IMR-90 (cell line): Measurements from ENCODE around the gene LEMD3. TPM values are rescaled to one million over a fixed set of nuclear protein-coding genes. Genes with fewer than 3 reads are reported as not detected.

Source experiments
- ATAC-seq: fragments of 200-7000 bp; cut with Tn5 transposase; 2 replicates; pipeline ENCODE4 v1.9.1; 2020; ENCODE audit warnings: low read depth, mild to moderate bottlenecking, moderate library complexity
- BruUV-seq: library from RNA; stranded (reverse); fragments of 400-500 nt; replicated peaks from 2 replicates; lab custom pipeline; 2021; lab: Mats Ljungman, UMichigan
- CTCF ChIA-PET: fragments of 300-600 bp; formaldehyde crosslinking; extraction: SDS; loops from one replicate; lab custom pipeline; 2021; ENCODE audit warnings: antibody characterized with exemption; lab: Yijun Ruan, JAX
- POLR2A ChIA-PET: fragments of 300-600 bp; sonication (Branson Sonifier 250); formaldehyde crosslinking; loops from one replicate; lab custom pipeline; 2022; ENCODE audit warnings: antibody characterized with exemption; ENCODE audit not compliant: unreplicated experiment; lab: Charles Lee
- DNase-seq: peaks from one replicate; pipeline ENCODE4 v3.0.0; 2013
- H2AFZ ChIP-seq: replicated peaks from 2 replicates; pipeline ENCODE3; 2013; ENCODE audit warnings: low read length, mild to moderate bottlenecking; ENCODE audit not compliant: poor library complexity
- H2AK5ac ChIP-seq: 2 replicates; pipeline ENCODE4 v1.6.1; 2013; ENCODE audit warnings: low read depth, low read length, inconsistent platforms
- H2AK9ac ChIP-seq: replicated peaks from 2 replicates; pipeline ENCODE3; 2013; ENCODE audit warnings: mild to moderate bottlenecking, low read depth, low read length, moderate library complexity; ENCODE audit not compliant: poor library complexity
- H2BK120ac ChIP-seq: 2 replicates; pipeline ENCODE4 v1.6.1; 2013; ENCODE audit warnings: low read depth, low read length, inconsistent platforms
- H2BK15ac ChIP-seq: 3 replicates; pipeline ENCODE4 v1.6.1; 2013; ENCODE audit warnings: low read depth, low read length, inconsistent platforms
- H2BK20ac ChIP-seq: 2 replicates; pipeline ENCODE4 v1.6.1; 2013; ENCODE audit warnings: low read depth, mild to moderate bottlenecking, inconsistent platforms, low read length, moderate library complexity
- H2BK5ac ChIP-seq: 2 replicates; pipeline ENCODE4 v1.6.1; 2013; ENCODE audit warnings: mild to moderate bottlenecking, low read depth, low read length, inconsistent platforms; ENCODE audit not compliant: poor library complexity, severe bottlenecking
- H3K14ac ChIP-seq: replicated peaks from 2 replicates; pipeline ENCODE4 v1.6.1; 2013; ENCODE audit warnings: low read depth, low read length, inconsistent platforms
- H3K18ac ChIP-seq: 2 replicates; pipeline ENCODE4 v1.6.1; 2013; ENCODE audit warnings: low read depth, low read length, control low read depth
- H3K23ac ChIP-seq: 2 replicates; pipeline ENCODE4 v1.6.1; 2013; ENCODE audit warnings: low read depth, low read length, inconsistent platforms
- H3K27ac ChIP-seq: 2 replicates; pipeline ENCODE4 v1.5.1; 2013; ENCODE audit warnings: mild to moderate bottlenecking, control low read depth, low read length; ENCODE audit not compliant: insufficient read depth
- H3K27me3 ChIP-seq: 2 replicates; pipeline ENCODE4 v1.6.1; 2013; ENCODE audit warnings: low read length; ENCODE audit not compliant: control insufficient read depth, insufficient read depth
- H3K36me3 ChIP-seq: 2 replicates; pipeline ENCODE4 v1.6.1; 2013; ENCODE audit warnings: low read length, mixed read lengths; ENCODE audit not compliant: control insufficient read depth, insufficient read depth
- H3K4ac ChIP-seq: 2 replicates; pipeline ENCODE4 v1.6.1; 2013; ENCODE audit warnings: low read depth, low read length, inconsistent platforms
- H3K4me1 ChIP-seq: 2 replicates; pipeline ENCODE4 v1.6.1; 2013; ENCODE audit warnings: low read length, mixed read lengths; ENCODE audit not compliant: control insufficient read depth, insufficient read depth
- H3K4me2 ChIP-seq: 2 replicates; pipeline ENCODE4 v1.6.1; 2013; ENCODE audit warnings: low read depth, mild to moderate bottlenecking, control low read depth, low read length, moderate library complexity
- H3K4me3 ChIP-seq: 2 replicates; pipeline ENCODE4 v1.5.1; 2013; ENCODE audit warnings: low read depth, mild to moderate bottlenecking, control low read depth, low read length, moderate library complexity; ENCODE audit not compliant: insufficient read depth
- H3K56ac ChIP-seq: 2 replicates; pipeline ENCODE4 v1.6.1; 2013; ENCODE audit warnings: low read length, inconsistent platforms; ENCODE audit not compliant: insufficient read depth; ENCODE audit errors: extremely low read depth
- H3K79me1 ChIP-seq, 2 experiments: 2 replicates each; pipeline ENCODE4 v1.6.1; 2013; ENCODE audit warnings: low read length in 2 of 2, inconsistent platforms in 1 of 2, low read depth in 1 of 2
- H3K9ac ChIP-seq: 2 replicates; pipeline ENCODE4 v1.6.1; 2013; ENCODE audit warnings: low read depth, low read length, control low read depth
- H3K9me1 ChIP-seq: 2 replicates; pipeline ENCODE4 v1.6.1; 2013; ENCODE audit warnings: low read length, inconsistent platforms; ENCODE audit not compliant: insufficient read depth
- H3K9me3 ChIP-seq: 2 replicates; pipeline ENCODE4 v1.6.1; 2013; ENCODE audit warnings: low read length; ENCODE audit not compliant: control insufficient read depth, insufficient read depth
- H4K20me1 ChIP-seq: 2 replicates; pipeline ENCODE4 v1.6.1; 2013; ENCODE audit warnings: low read length, inconsistent platforms; ENCODE audit not compliant: insufficient read depth
- H4K5ac ChIP-seq: 2 replicates; pipeline ENCODE4 v1.6.1; 2013; ENCODE audit warnings: mild to moderate bottlenecking, low read depth, low read length, control low read depth
- H4K8ac ChIP-seq, 2 experiments: 2 replicates each; pipeline ENCODE4 v1.6.1; 2013; ENCODE audit warnings: low read depth in 2 of 2, low read length in 2 of 2, control low read depth in 1 of 2, inconsistent platforms in 1 of 2
- H4K91ac ChIP-seq: 2 replicates; pipeline ENCODE4 v1.6.1; 2013; ENCODE audit warnings: low read depth, low read length, inconsistent platforms; ENCODE audit not compliant: insufficient read depth
- BHLHE40 ChIP-seq: fragments of 150-350 bp; IDR thresholded peaks from 2 replicates; pipeline ENCODE4 v1.6.1; 2016; ENCODE audit warnings: mild to moderate bottlenecking, low read depth, low read length
- CEBPB ChIP-seq: IDR thresholded peaks from 2 replicates; pipeline ENCODE4 v1.6.1; 2012; ENCODE audit warnings: low read depth, low read length, improper control_type of control experiment
- CHD1 ChIP-seq: IDR thresholded peaks from 2 replicates; pipeline ENCODE4 v1.6.1; 2012; ENCODE audit warnings: low read depth, low read length, improper control_type of control experiment
- FOS ChIP-seq: fragments of 150-350 bp; IDR thresholded peaks from 2 replicates; pipeline ENCODE4 v1.6.1; 2016; ENCODE audit warnings: low read depth, low read length
- MAFK ChIP-seq: IDR thresholded peaks from 2 replicates; pipeline ENCODE4 v1.6.1; 2012; ENCODE audit warnings: low read depth, low read length, improper control_type of control experiment
- MAZ ChIP-seq: IDR thresholded peaks from 2 replicates; pipeline ENCODE4 v1.6.1; 2012; ENCODE audit warnings: low read depth, mild to moderate bottlenecking, low read length, improper control_type of control experiment, moderate library complexity, borderline replicate concordance
- RFX5 ChIP-seq: IDR thresholded peaks from 2 replicates; pipeline ENCODE4 v1.8.0; 2012; ENCODE audit warnings: low read depth, mild to moderate bottlenecking, low read length, moderate library complexity
- SMC3 ChIP-seq: fragments of 150-350 bp; IDR thresholded peaks from 2 replicates; pipeline ENCODE4 v1.6.1; 2016; ENCODE audit warnings: low read depth, mild to moderate bottlenecking, antibody characterized with exemption, low read length, moderate library complexity
- dilution Hi-C: fragments of 300-500 bp; cut with HindIII; formaldehyde crosslinking; loops from one replicate; pipeline ENCODE4 v1.14.3; 2018; ENCODE audit warnings: low sequenced_read_pairs; ENCODE audit not compliant: unreplicated experiment
- in situ Hi-C: fragments of 300-500 bp; cut with MboI; formaldehyde crosslinking; loops from 3 replicates; pipeline ENCODE4 v1.14.3; 2019; ENCODE audit warnings: low sequenced_read_pairs, inconsistent platforms, mixed read lengths
- intact Hi-C: fragments of 100-400 bp; cut with micrococcal nuclease; formaldehyde crosslinking; loops from 2 replicates; pipeline ENCODE4 v1.10.0; 2022
- polyA plus RNA-seq, 3 experiments: library from polyadenylated mRNA; depleted of rRNA; stranded (reverse); fragments of >200 nt; gene quantifications; 2 replicates each; pipeline ENCODE4 v1.2.3, GENCODE V29; 2012; ENCODE audit warnings: low replicate concordance in 1 of 3
- total RNA-seq: library from RNA; depleted of rRNA; stranded (reverse); fragments of >200 nt; gene quantifications from 2 replicates; pipeline ENCODE4 v1.2.3, GENCODE V29; 2012
- TF ChIP-seq, protein P1 (sequence below): fragments of 150-350 bp; IDR thresholded peaks from 2 replicates; pipeline ENCODE4 v1.6.1; 2017; ENCODE audit warnings: mild to moderate bottlenecking, antibody characterized with exemption, low read length, low read depth

LEMD3 gene
- total and polyA plus RNA-seq, 2 of the 4 experiments (the other 2 are of a cell fraction) = 5.5 to 9.9 TPM

DNA sequence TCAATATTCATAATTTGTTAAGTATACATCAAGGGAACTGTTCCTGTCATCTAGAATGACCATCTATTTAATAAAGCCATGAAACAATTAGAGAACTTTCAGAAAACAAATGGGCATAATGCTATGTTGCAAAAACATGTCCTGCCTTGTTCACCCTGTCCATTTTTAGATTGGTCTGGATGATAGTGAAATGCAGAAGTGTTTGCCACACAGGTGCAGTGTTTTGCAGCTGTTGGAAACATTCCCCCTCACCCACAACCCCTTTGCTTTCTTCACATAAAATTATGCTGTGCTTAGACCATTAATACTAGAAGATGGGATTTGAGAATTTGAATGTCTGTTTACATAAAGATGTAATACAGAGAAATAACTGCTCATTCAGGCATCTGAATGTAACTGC lies 36.5 kb downstream of the LEMD3 start:
- Histone ChIP-seq H4K8ac (no peak overlapping the region), H2AK5ac (no peak overlapping the region), H2BK20ac (no peak overlapping the region), H4K20me1 (peaks cover 7% of the 10 kb centered on the region; the same call in 1 of the 2 replicates), H4K5ac (no peak overlapping the region), H3K56ac (no peak overlapping the region), H2AFZ (no peak overlapping the region), H3K27ac (no peak overlapping the region), H2AK9ac (no peak overlapping the region), H4K91ac (no peak overlapping the region), H3K4me1 (no peaks in the 10 kb centered on the region; the same call in 1 of the 2 replicates), H3K36me3 (no peaks in the 10 kb centered on the region), H2BK15ac (no peak overlapping the region), H3K79me1 (peaks cover 20 to 32% of the 10 kb centered on the region in 2 experiments), H3K4me3 (no peak overlapping the region), H3K4ac (no peak overlapping the region), H3K14ac (no peak overlapping the region), H3K9me3 (no peaks in the 10 kb centered on the region), H3K27me3 (no peaks in the 10 kb centered on the region), H3K4me2 (no peak overlapping the region), H3K9ac (no peak overlapping the region), H2BK5ac (no peak overlapping the region), H3K9me1 (0 out of 2 replicates have a peak, but pooled peaks cover 3% of the 10 kb centered on the region), H3K18ac (no peak overlapping the region), H2BK120ac (no peak overlapping the region), H3K23ac (no peak overlapping the region)
- dilution Hi-C loops (no loop called here), in situ Hi-C loops (no loop called here), intact Hi-C loops (no loop called here)
- BruUV-seq = no TSS peak
- no peak for ATAC-seq
- no peak for TF ChIP-seq FOS
- TF ChIP-seq SMC3 = no peak
- no peak for TF ChIP-seq RFX5
- TF ChIP-seq MAZ = no peak
- no peak for TF ChIP-seq MAFK
- no peak for TF ChIP-seq BHLHE40
- TF ChIP-seq CHD1 = no peak
- TF ChIP-seq CEBPB = no peak
- TF ChIP-seq, protein P1, sequence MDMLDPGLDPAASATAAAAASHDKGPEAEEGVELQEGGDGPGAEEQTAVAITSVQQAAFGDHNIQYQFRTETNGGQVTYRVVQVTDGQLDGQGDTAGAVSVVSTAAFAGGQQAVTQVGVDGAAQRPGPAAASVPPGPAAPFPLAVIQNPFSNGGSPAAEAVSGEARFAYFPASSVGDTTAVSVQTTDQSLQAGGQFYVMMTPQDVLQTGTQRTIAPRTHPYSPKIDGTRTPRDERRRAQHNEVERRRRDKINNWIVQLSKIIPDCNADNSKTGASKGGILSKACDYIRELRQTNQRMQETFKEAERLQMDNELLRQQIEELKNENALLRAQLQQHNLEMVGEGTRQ = no peak
- ChIA-PET POLR2A (no interaction called here), CTCF (interaction anchor here (0.5 kb wide), 1 partner anchor 544 kb away, joined by 4 read pairs; no protein-coding TSS in a partner anchor)
- DNase-seq = no peak
